Measurements from ENCODE around the gene PLPPR1. TPM values are rescaled to one million over a fixed set of nuclear protein-coding genes. Genes with fewer than 3 reads are reported as not detected.

Gene PLPPR1
- total RNA-seq, 1 experiment from 2014 or later, result 2.4 TPM

DNA sequence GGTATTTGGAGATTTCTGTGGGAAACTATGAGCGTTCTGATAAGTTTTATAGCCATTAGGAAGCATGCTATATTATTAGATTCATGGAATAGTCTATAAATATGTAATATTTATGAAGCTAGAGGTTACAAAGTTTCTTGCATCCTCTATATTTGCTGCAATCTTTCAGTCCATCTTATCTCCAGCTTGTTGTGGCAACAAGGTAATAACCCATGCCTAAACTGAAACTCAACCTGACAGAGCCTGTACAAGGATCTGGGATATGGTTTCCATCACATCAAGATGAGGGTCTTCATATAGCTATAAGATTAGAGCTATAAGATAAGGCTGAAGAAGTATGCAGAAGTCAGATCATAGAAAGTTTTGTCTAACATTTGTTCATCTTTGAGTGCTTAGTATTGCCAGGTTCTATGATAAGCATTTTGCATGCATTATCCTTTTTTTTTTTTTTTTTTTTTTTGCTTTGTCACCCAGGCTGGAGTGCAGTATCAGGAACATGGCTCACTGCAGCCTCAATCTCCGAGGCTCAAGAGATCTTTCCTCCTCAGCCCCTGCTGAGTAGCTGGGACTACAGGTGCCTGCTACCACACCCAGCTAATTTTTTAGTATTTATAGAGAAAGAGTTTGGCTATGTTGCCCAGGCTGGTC lies 341.5 kb downstream of the PLPPR1 start:
- Mint-ChIP-seq H3K9me3 (no peaks in the 10 kb centered on the region), H3K27me3 (ENCODE audit: low read depth) (no peaks in the 10 kb centered on the region), H3K36me3 (ENCODE audit: insufficient read depth in 1 of 3, low read depth in 3 of 3) (no peaks in the 10 kb centered on the region), H3K4me3 (no peak overlapping the region), H3K4me1 (peaks cover 4 to 7% of the 10 kb centered on the region in 2 experiments; a peak in 3 of 4 replicates), H3K27ac (no peak overlapping the region)
- TF ChIP-seq, protein P1, sequence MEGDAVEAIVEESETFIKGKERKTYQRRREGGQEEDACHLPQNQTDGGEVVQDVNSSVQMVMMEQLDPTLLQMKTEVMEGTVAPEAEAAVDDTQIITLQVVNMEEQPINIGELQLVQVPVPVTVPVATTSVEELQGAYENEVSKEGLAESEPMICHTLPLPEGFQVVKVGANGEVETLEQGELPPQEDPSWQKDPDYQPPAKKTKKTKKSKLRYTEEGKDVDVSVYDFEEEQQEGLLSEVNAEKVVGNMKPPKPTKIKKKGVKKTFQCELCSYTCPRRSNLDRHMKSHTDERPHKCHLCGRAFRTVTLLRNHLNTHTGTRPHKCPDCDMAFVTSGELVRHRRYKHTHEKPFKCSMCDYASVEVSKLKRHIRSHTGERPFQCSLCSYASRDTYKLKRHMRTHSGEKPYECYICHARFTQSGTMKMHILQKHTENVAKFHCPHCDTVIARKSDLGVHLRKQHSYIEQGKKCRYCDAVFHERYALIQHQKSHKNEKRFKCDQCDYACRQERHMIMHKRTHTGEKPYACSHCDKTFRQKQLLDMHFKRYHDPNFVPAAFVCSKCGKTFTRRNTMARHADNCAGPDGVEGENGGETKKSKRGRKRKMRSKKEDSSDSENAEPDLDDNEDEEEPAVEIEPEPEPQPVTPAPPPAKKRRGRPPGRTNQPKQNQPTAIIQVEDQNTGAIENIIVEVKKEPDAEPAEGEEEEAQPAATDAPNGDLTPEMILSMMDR (conservative IDR thresholded peaks at IDR 0.05), result no peak
- WGBS (ENCODE audit: extremely low coverage, insufficient read length, low lambda C conversion rate), result no CpG with 5 or more reads among the region's 2 CpGs
- H3K9me3 ChIP-seq (ENCODE audit: control insufficient read depth, low read depth, low read length), result no peaks in the 10 kb centered on the region
- no peaks in the 10 kb centered on the region for H3K79me1 ChIP-seq (ENCODE audit: insufficient read depth, low read depth, low read length, poor library complexity, severe bottlenecking)
- H3K9ac ChIP-seq (ENCODE audit: extremely low read depth, insufficient read length, low read length), result no peak overlapping the region
- no peak overlapping the region for H2BK5ac ChIP-seq (ENCODE audit: insufficient read length, low read length)
- H3K79me2 ChIP-seq (ENCODE audit: insufficient read depth, low read length), result no peaks in the 10 kb centered on the region
- no peak overlapping the region for H3K27ac ChIP-seq (ENCODE audit: insufficient read length, low read depth, low read length)
- H3T11ph ChIP-seq (ENCODE audit: low read length), result no peak overlapping the region
- H3K27me3 ChIP-seq (ENCODE audit: insufficient read depth, low read length), result no peaks in the 10 kb centered on the region
- no peak overlapping the region for H3K23ac ChIP-seq (ENCODE audit: insufficient read length, low read depth, low read length)
- H2AK5ac ChIP-seq (ENCODE audit: insufficient read length, low read length), result no peak overlapping the region
- no peak overlapping the region for H3K56ac ChIP-seq (ENCODE audit: insufficient read length, low read depth, low read length)
- H3K4me1 ChIP-seq (ENCODE audit: insufficient read depth, low read length), result no peaks in the 10 kb centered on the region
- no peak overlapping the region for H2BK12ac ChIP-seq (ENCODE audit: insufficient read length, low read depth, low read length)
- H3K18ac ChIP-seq (ENCODE audit: insufficient read length, low read depth, low read length), result no peak overlapping the region
- H3K14ac ChIP-seq (ENCODE audit: insufficient read depth, low read length), result no peak overlapping the region
- H4K5ac ChIP-seq (ENCODE audit: insufficient read length, low read depth, low read length), result no peak overlapping the region
- H3K4ac ChIP-seq (ENCODE audit: low read depth, low read length), result no peak overlapping the region
- no peak overlapping the region for H4K8ac ChIP-seq (replicated peaks; ENCODE audit: insufficient read length, low read depth, low read length)
- H2BK15ac ChIP-seq (ENCODE audit: low read depth, low read length), result no peak overlapping the region
- no peak overlapping the region for H2BK20ac ChIP-seq (ENCODE audit: low read depth, low read length, poor library complexity, severe bottlenecking)
- no peaks in the 10 kb centered on the region for H4K20me1 ChIP-seq (ENCODE audit: control insufficient read depth, insufficient read depth, insufficient read length)
- no peak overlapping the region for H2AFZ ChIP-seq (ENCODE audit: low read length)
- H2BK120ac ChIP-seq (ENCODE audit: low read depth, low read length, poor library complexity, severe bottlenecking), result no peak overlapping the region
- no peak for DNase-seq
- H3K4me2 ChIP-seq (ENCODE audit: insufficient read depth, insufficient read length, low read length), result no peak overlapping the region
- no peak overlapping the region for H4K91ac ChIP-seq (ENCODE audit: insufficient read length, low read depth, low read length)
- H3K23me2 ChIP-seq (ENCODE audit: insufficient read length, low read depth, low read length, poor library complexity, severe bottlenecking), result no peaks in the 10 kb centered on the region
